ENCODE data around the gene CNKSR1. TPM values are rescaled to one million over a fixed set of nuclear protein-coding genes. Genes with fewer than 3 reads are reported as not detected.

CNKSR1 gene
- total RNA-seq, 2 experiments from 2014 or later = 4.5 to 6.0 TPM

DNA sequence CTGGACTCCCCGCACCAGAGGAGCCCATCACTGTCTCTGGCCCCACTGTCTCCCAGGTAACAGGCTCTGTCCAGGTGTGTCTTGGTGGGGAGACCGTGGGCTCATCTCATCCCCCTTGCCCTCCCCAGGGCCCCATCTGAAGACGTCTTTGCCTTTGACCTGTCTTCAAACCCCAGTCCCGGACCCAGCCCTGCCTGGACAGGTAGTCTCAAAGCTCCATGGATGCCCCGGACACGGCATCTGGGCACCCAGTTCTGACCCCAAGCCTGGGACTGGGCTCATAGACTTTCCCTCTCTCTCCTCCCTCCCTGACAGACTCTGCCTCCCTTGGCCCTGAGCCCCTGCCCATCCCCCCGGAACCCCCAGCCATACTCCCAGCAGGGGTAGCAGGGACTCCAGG is 6.8 kb downstream of the CNKSR1 start:
- DNase-seq = no peak
- no peak for ATAC-seq (ENCODE audit: low read depth)
- Mint-ChIP-seq H3K36me3 (no peaks in the 10 kb centered on the region), H3K4me3 (no peak overlapping the region), H3K9me3 (no peaks in the 10 kb centered on the region), H3K4me1 (no peaks in the 10 kb centered on the region), H3K27me3 (no peaks in the 10 kb centered on the region), H3K27ac (no peak overlapping the region)
- POLR2A ChIA-PET = interaction anchor here (0.6 kb wide), 1 partner anchor 60 kb away, joined by 3 read pairs; no protein-coding TSS in a partner anchor

DNA sequence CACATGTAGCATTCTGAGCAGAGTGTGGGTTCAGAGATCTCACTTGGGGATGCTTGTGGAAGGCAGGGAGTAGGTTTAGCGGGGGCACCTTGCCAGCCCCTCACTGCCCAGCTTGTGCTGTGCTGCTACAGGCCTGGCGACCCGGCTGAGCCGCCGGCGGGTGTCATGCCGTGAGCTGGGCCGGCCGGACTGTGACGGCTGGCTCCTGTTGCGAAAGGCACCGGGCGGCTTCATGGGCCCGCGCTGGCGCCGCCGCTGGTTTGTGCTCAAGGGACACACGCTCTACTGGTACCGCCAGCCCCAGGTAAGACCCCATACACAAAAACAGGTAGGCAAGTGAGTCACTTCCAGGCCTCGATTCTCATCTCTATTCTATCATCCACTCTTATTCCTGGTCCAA is 7.6 kb downstream of the CNKSR1 start:
- POLR2A ChIA-PET = no interaction called here
- Mint-ChIP-seq H3K27me3 (no peaks in the 10 kb centered on the region), H3K4me3 (no peak overlapping the region), H3K36me3 (no peaks in the 10 kb centered on the region), H3K9me3 (no peaks in the 10 kb centered on the region), H3K27ac (no peak overlapping the region), H3K4me1 (no peaks in the 10 kb centered on the region)
- ATAC-seq (ENCODE audit: low read depth) (no peak), DNase-seq (no peak)

DNA sequence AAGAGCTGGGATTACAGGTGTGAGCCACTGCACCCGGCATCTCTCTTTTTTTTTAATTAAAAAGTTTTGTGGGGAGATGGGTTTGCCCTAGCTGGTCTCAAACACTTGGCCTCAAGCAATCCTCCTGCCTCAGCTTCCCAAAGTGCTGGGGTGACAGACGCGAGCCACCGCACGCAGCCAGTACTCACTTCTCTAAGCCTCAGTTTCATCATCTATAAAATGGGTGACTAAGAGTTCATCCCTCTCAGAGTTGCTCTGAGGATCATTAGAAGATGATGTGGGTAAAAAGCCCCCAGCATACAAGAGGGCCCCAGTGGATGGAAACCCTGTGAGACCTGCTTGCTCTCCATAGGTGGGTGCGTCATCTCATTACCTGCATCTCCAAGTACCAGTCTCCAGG is 10.6 kb downstream of the CNKSR1 start:
- POLR2A ChIA-PET = no interaction called here

DNA sequence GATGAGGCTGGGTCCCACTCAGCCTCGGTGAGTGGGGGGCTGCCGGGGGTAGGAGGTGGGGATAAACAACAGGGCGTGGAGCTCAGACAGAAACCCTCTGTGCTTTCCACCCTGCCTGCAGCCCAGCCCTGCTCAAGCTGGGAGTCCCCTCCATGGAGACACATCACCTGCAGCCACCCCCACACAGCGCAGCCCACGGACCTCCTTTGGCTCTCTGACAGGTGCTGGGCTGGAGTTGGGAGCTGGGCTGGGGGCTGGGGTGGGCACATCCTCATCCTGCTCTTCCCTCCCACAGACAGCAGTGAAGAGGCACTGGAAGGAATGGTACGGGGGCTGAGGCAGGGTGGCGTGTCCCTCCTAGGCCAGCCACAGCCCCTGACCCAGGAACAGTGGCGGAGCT is 11.2 kb downstream of the CNKSR1 start:
- no peaks in the 10 kb centered on the region for H3K9me3 Mint-ChIP-seq
- POLR2A ChIA-PET = no interaction called here

More for the DNA sequence above, 10.6 kb downstream of the CNKSR1 start:
- DNase-seq = no peak
- Mint-ChIP-seq H3K9me3 (no peaks in the 10 kb centered on the region), H3K4me1 (peaks cover 12% of the 10 kb centered on the region), H3K27ac (no peak overlapping the region), H3K36me3 (no peaks in the 10 kb centered on the region), H3K27me3 (no peaks in the 10 kb centered on the region), H3K4me3 (no peak overlapping the region)
- ATAC-seq (ENCODE audit: low read depth) = no peak

DNA sequence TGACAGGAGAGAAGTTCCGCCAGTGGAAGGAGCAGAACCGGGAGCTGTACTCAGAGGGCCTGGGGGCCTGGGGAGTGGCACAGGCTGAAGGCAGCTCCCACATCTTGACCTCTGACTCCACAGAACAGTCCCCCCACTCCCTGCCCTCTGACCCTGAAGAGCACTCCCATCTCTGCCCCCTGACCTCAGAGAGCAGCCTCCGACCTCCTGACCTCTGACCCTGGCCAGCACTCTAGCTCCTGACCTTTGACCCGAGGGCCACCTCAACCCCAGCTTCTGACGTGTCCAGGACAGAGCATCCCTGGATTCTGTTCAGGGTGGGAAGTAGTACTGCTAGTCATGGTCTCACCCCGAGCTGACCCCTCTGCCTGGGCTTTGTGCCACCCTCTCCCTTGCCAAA is 12.0 kb downstream of the CNKSR1 start:
- H3K27ac Mint-ChIP-seq = peak overlapping the region; percentile 18
- POLR2A ChIA-PET = no interaction called here
- no peaks in the 10 kb centered on the region for H3K36me3 Mint-ChIP-seq
- H3K4me1 Mint-ChIP-seq = peaks cover 24% of the 10 kb centered on the region
- no peaks in the 10 kb centered on the region for H3K9me3 Mint-ChIP-seq
- no peak overlapping the region for H3K4me3 Mint-ChIP-seq
- no peaks in the 10 kb centered on the region for H3K27me3 Mint-ChIP-seq
- DNase-seq (no peak), ATAC-seq (ENCODE audit: low read depth) (no peak)

More for the DNA sequence above, 11.2 kb downstream of the CNKSR1 start:
- H3K4me1 Mint-ChIP-seq = peaks cover 17% of the 10 kb centered on the region
- H3K36me3 Mint-ChIP-seq = no peaks in the 10 kb centered on the region
- no peak overlapping the region for H3K4me3 Mint-ChIP-seq
- no peaks in the 10 kb centered on the region for H3K27me3 Mint-ChIP-seq
- DNase-seq (no peak), ATAC-seq (ENCODE audit: low read depth) (no peak)
- H3K27ac Mint-ChIP-seq = no peak overlapping the region

DNA sequence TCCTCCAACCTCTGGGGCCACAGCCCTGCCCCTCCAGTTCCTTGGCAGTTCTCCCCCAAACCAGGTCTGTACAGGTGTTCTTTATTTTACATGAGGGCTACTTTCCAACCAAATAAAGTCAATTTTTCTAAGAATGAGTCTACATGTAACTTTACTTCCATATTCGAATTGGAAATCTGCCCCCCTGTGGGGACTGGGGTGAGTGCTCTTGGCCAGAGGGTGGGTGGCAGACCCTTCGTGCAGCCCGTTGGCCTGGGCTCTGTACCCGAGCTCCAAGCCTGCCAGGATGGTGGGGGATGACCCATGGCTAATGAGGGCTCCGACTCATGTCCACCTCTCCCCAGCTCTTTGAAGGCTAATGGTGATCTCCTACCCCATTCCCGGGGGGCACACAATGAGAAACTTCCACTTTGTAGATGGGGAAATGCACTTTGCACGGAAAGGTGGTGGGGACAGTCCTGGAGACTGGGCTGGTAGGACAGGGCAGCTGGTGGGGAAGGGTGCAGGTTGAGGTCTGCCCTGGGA is 12.5 kb downstream of the CNKSR1 start:
- POLR2A ChIA-PET = no interaction called here
- H3K36me3 Mint-ChIP-seq = no peaks in the 10 kb centered on the region
- ATAC-seq (ENCODE audit: low read depth) = no peak
- no peaks in the 10 kb centered on the region for H3K27me3 Mint-ChIP-seq
- no peak overlapping the region for H3K4me3 Mint-ChIP-seq
- H3K4me1 Mint-ChIP-seq = peaks cover 25% of the 10 kb centered on the region
- no peak for DNase-seq
- no peaks in the 10 kb centered on the region for H3K9me3 Mint-ChIP-seq
- H3K27ac Mint-ChIP-seq = peak overlapping the region; percentile 18

DNA sequence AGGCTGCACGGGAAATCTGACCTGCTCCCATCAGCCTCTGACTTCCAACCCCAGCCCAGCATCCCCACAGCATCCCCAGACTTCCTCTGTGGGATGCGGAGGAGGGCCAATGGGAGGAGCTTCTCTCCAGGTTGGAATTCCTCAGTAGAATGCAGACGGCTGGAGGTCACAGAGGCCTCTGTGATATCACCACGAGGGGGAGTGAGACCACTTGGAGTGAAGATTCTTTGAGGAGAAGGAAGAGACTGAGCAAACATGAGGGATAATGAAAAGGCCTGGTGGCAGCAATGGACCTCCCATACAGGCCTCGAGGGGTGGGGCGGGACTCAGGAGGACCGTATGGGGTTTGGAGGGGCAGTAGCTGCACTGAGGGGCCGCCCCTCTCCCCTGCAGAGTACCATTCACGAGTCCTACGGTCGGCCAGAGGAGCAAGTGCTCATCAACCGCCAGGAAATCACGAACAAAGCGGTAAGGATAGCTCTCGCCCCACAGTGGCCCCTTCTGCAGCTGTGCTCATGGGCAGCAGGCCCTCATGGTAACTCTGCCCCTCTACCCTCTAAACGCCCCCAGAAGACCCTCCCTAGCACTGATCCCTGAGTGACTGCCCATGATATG is 13.2 kb downstream of the CNKSR1 start, which contains the start of gene CATSPER4:
Gene CATSPER4 (plus strand): TSS at position 230 of the 615 bp plus-strand sequence. CDS start 26 bp downstream, at position 256.
- H3K36me3 Mint-ChIP-seq = no peaks in the 10 kb centered on the region
- no peaks in the 10 kb centered on the region for H3K9me3 Mint-ChIP-seq
- H3K27me3 Mint-ChIP-seq = peaks cover 2% of the 10 kb centered on the region
- DNase-seq = no peak
- ATAC-seq (ENCODE audit: low read depth) = no peak
- POLR2A ChIA-PET = interaction anchor here (1.2 kb wide), 1 partner anchor 98 kb away, joined by 3 read pairs; no protein-coding TSS in a partner anchor
- H3K4me1 Mint-ChIP-seq = peaks cover 25% of the 10 kb centered on the region
- peak within 1 kb of the TSS; percentile 76 for H3K27ac Mint-ChIP-seq
- peak within 1 kb of the TSS; percentile 37 for H3K4me3 Mint-ChIP-seq

DNA sequence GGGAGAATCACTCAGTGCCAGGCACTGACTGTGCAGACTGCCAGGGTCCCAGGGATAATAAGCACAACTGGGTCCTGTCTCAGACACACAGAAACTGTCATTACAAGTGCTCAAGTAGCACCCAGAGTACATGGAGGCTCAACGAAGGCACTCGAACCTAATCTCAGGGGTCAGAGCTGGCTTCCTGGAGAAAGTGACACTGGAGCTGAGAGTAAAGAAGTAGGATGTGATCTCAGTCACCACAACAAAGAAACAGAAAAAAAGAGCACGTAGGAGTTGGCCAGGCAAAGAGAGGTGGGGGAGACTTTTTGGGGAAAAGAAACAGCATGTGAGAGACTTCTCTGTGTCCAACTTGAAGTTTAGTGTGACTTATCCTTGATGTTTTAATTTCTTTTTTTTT is 14.4 kb downstream of the CNKSR1 start:
- H3K27ac Mint-ChIP-seq = peak overlapping the region; percentile 76
- no peaks in the 10 kb centered on the region for H3K9me3 Mint-ChIP-seq
- DNase-seq (no peak), ATAC-seq (ENCODE audit: low read depth) (peak; percentile 83)
- no peaks in the 10 kb centered on the region for H3K36me3 Mint-ChIP-seq
- POLR2A ChIA-PET = interaction anchor here (0.6 to 1.7 kb wide), 7 partner anchors 10 to 300 kb away, joined by 3 to 5 read pairs (median 3); partner anchors contain the start of genes CEP85 and ZNF593
- H3K27me3 Mint-ChIP-seq = peaks cover 2% of the 10 kb centered on the region
- H3K4me3 Mint-ChIP-seq = peak overlapping the region; percentile 37
- peaks cover 25% of the 10 kb centered on the region for H3K4me1 Mint-ChIP-seq

DNA sequence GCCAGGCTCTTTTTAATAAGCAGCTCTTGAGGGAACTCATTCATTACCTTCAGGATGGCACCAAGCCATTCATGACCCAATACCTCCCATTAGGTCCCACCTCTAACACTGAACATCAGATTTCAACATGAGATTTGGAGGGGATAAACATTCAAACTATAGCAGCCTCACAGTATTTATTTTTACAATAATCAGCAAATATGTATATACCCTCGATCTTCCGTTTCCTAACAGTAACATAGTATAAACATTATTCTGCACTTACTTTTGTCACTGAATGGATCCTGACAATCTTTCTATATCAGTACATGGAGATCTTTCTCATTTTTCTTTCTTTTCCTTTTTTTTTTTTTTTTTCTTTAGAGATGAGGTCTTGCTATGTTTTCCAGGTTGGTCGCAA is 18.5 kb downstream of the CNKSR1 start:
- DNase-seq (no peak), ATAC-seq (ENCODE audit: low read depth) (no peak)
- no peaks in the 10 kb centered on the region for H3K9me3 Mint-ChIP-seq
- no peak overlapping the region for H3K27ac Mint-ChIP-seq
- peaks cover 23% of the 10 kb centered on the region for H3K4me1 Mint-ChIP-seq
- H3K4me3 Mint-ChIP-seq = no peak overlapping the region
- H3K27me3 Mint-ChIP-seq = peaks cover 6% of the 10 kb centered on the region
- POLR2A ChIA-PET = no interaction called here
- H3K36me3 Mint-ChIP-seq = no peaks in the 10 kb centered on the region

DNA sequence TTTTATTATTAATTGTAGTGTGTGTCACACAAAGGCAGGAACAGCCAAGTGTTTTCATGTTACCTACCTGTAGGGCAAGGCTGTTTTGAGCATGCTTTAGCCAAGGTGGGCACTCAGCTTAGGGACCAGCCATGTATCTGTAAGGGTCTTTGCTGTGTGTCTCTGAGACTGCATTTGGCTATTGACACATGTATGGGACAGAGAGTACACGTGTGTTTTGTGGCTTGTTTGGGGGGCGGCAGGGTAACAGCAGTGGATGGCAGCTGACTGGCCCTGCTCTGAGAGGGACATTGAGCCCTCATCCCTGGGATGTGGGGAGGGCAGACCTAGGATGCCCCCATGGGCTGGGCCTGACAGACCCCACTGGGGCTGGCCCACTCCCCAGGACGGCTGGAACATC is 20.0 kb downstream of the CNKSR1 start:
- no peaks in the 10 kb centered on the region for H3K36me3 Mint-ChIP-seq
- no peaks in the 10 kb centered on the region for H3K9me3 Mint-ChIP-seq
- ATAC-seq (ENCODE audit: low read depth) (no peak), DNase-seq (no peak)
- no peak overlapping the region for H3K27ac Mint-ChIP-seq
- POLR2A ChIA-PET = no interaction called here
- no peak overlapping the region for H3K4me3 Mint-ChIP-seq
- H3K4me1 Mint-ChIP-seq = peaks cover 25% of the 10 kb centered on the region
- peaks cover 6% of the 10 kb centered on the region for H3K27me3 Mint-ChIP-seq

DNA sequence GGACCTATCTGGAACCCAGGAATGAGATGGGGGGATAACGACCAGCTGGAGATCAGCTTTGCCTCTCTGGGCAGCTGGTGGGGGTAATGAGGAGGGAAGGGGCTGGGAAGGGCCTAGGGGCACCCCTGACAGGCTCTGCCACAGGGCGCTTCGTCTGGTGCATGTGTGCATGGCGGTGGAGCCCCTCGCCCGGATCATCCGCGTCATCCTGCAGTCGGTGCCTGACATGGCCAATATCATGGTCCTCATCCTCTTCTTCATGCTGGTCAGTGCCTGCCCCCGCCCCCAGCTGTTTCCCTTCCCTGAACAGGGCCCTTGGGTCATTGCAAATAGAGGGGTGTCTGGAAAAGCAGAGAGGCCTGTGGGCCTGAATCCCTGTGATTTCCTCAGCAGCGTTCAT is 20.5 kb downstream of the CNKSR1 start:
- DNase-seq (no peak), ATAC-seq (ENCODE audit: low read depth) (no peak)
- Mint-ChIP-seq H3K4me1 (peaks cover 29% of the 10 kb centered on the region), H3K27ac (no peak overlapping the region), H3K36me3 (no peaks in the 10 kb centered on the region), H3K9me3 (no peaks in the 10 kb centered on the region), H3K4me3 (no peak overlapping the region), H3K27me3 (peaks cover 6% of the 10 kb centered on the region)
- POLR2A ChIA-PET = no interaction called here

DNA sequence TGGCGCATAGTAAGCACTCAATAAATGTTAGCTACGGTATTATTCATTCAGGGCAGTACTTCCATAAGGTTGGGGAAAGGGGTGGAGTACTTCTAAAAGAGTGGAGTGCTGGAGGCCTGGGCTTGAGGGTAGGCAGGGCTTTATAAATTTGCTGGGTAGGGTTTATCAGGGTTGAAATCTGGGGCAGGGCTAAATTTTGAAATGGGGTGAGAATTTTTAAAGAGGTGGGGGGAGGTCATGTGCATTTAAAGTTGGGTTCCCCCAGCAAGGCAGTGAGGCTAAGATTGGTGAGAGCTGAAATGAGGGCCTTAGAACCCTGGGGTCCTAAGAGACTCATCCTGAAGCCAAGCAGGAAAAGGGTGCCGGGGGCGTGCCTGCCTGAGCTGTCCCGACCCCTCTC is 23.1 kb downstream of the CNKSR1 start:
- POLR2A ChIA-PET = interaction anchor here (0.7 to 2.8 kb wide), 2 partner anchors 30 to 34 kb away, joined by 4 to 11 read pairs; partner anchors contain the start of gene ZNF593
- Mint-ChIP-seq H3K27ac (peak overlapping the region; percentile 95), H3K9me3 (no peaks in the 10 kb centered on the region), H3K36me3 (no peaks in the 10 kb centered on the region), H3K4me1 (peaks cover 22% of the 10 kb centered on the region), H3K4me3 (no peak overlapping the region), H3K27me3 (peaks cover 4% of the 10 kb centered on the region)
- no peak for DNase-seq
- no peak for ATAC-seq (ENCODE audit: low read depth)

DNA sequence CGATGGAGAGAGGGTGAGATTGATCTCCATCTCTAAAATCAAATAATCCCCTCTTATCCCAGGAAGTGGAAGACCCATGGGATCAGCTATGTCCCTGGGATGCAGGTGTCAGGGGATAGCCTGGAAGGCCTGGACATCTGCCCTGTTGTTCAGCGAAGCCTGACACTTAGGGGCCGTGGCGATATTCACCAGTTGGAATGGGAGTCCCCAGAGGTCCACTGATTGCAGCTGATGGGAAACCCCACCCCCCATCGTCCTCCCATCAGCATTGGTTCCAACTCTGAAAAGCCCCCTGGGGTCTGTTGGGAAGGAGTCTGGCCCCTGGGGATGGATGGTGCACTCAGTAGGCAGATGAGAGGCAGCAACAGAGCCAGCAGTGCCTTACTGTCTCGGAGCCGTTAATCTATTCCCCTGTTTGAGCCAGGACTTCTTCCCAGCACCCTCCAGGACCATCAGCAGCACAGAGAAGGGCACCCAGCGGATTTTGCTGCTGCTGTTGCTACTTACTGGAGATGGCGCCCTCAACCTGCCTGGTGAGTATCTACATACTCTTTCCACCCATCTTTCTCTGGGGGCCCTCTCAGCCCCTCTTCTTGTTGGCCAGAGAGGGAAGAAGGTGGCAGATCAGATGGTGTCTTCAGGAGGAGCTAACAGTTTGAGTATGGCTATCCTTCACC is 26.5 kb downstream of the CNKSR1 start:
- Mint-ChIP-seq H3K4me1 (peaks cover 22% of the 10 kb centered on the region), H3K4me3 (no peak overlapping the region), H3K9me3 (no peaks in the 10 kb centered on the region), H3K36me3 (no peaks in the 10 kb centered on the region), H3K27ac (peak overlapping the region; percentile 95), H3K27me3 (peaks cover 4% of the 10 kb centered on the region)
- no peak for ATAC-seq (ENCODE audit: low read depth)
- POLR2A ChIA-PET = interaction anchor here (1.0 to 2.4 kb wide), 4 partner anchors 26 to 31 kb away, joined by 3 to 6 read pairs (median 4); partner anchors contain the start of gene CEP85
- DNase-seq = no peak
